Measurements from ENCODE around the gene RALGPS1.

DNA sequence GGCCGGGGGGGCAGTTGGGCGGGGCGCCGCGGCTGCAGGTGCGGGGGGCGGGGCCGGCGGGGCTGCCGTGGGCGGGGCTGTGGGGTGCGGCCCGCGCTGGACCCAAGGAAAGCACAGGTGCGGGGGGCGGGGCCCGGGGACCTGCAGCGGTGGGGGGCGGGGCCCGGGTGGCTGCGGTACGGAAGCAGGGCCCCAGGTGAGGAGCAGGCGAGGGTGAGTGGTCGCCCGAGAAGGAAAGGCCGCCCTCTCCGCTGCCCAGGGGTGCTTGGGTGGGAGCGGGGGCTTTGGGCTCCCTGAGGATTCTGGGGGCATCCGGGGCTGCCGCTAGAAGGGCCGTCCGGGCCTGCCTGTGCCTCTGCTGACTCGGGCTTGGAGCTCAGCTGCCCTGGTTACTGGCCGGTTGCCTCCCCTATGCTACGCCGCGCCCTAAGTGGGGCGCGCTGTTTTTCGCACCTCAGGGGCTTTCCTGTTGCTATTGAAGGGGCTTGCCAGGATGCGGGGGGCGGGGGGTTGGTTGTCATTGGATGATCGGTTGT is 767 bp downstream of the RALGPS1 start:
- TF ChIP-seq, protein P1, sequence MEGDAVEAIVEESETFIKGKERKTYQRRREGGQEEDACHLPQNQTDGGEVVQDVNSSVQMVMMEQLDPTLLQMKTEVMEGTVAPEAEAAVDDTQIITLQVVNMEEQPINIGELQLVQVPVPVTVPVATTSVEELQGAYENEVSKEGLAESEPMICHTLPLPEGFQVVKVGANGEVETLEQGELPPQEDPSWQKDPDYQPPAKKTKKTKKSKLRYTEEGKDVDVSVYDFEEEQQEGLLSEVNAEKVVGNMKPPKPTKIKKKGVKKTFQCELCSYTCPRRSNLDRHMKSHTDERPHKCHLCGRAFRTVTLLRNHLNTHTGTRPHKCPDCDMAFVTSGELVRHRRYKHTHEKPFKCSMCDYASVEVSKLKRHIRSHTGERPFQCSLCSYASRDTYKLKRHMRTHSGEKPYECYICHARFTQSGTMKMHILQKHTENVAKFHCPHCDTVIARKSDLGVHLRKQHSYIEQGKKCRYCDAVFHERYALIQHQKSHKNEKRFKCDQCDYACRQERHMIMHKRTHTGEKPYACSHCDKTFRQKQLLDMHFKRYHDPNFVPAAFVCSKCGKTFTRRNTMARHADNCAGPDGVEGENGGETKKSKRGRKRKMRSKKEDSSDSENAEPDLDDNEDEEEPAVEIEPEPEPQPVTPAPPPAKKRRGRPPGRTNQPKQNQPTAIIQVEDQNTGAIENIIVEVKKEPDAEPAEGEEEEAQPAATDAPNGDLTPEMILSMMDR (IDR thresholded peaks at IDR 0.05; ENCODE audit: low read depth, low read length): no peak
- TF ChIP-seq EZH2phosphoT487 (IDR thresholded peaks at IDR 0.05; ENCODE audit: low read depth): no peak

Data from OCI-LY3 (cell line).